Measurements from ENCODE around the gene CEP164. TPM values are rescaled to one million over a fixed set of nuclear protein-coding genes. Genes with fewer than 3 reads are reported as not detected.

The CEP164 gene
- total and polyA plus RNA-seq, 2 of the 8 experiments (the other 6 are each of a cell fraction or from before 2014, with no cell fraction given), result 8.4 to 20.8 TPM

DNA sequence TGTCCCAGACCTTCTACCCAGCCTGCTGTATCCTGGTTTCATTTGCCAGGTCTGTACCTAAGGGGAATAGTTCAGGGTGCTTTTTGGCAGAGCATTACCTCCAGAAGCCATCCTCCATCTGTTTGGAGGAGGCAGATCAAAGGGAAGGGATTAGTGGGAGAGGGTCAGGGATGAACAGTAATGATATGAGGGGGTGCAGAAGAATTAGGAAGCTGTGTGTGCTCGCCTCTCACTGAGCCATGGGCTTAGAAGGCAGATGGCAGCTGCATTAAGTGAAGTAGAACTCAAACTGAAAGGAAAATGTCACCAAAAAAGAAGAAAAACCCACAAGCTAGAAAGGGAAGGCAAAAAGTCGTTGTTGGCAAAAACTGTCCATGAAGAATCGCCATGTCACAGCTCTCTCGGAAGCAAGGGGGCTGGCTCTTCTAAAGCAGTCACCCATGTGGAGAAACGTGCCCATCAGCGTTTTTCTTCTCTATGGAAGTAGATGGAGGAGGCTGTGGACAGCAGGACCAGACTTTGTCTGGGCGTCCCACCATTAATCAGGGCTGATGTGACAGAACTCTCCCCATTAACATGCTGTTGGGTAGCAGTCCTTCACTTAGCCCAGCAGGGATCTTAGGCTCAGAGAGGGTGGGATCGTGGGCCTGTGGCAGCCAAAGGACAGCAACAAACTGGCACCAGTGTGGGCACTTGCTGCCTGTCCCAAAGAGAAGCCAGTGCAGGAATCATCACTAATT is 46.8 kb downstream of the CEP164 start (continued):
- TF ChIP-seq, protein P1, sequence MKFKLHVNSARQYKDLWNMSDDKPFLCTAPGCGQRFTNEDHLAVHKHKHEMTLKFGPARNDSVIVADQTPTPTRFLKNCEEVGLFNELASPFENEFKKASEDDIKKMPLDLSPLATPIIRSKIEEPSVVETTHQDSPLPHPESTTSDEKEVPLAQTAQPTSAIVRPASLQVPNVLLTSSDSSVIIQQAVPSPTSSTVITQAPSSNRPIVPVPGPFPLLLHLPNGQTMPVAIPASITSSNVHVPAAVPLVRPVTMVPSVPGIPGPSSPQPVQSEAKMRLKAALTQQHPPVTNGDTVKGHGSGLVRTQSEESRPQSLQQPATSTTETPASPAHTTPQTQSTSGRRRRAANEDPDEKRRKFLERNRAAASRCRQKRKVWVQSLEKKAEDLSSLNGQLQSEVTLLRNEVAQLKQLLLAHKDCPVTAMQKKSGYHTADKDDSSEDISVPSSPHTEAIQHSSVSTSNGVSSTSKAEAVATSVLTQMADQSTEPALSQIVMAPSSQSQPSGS (IDR thresholded peaks at IDR 0.05; ENCODE audit: low read length), result no peak
